T-cell (primary cell): ENCODE data around the gene CRTC1. TPM values are rescaled to one million over a fixed set of nuclear protein-coding genes. Genes with fewer than 3 reads are reported as not detected.

Experiments used
- ATAC-seq, 4 experiments: fragments of 200-7000 bp in 3 of 4; fragments of 150-1000 bp in 1 of 4; cut with Tn5 transposase; replicated peaks in 1 of 4; 1 replicate in 3 of 4; 2 replicates in 1 of 4; pipeline ENCODE4 v1.10.0; 2021; ENCODE audit warnings: moderate library complexity in 3 of 4, mild to moderate bottlenecking in 2 of 4, moderate number of reproducible peaks in 1 of 4
- CTCF ChIA-PET, 2 donors: fragments of 300-600 bp; sonication (Branson Sonifier 250); formaldehyde crosslinking; loops; one replicate each; lab custom pipeline; 2022; ENCODE audit warnings: antibody characterized with exemption in 2 of 2; lab: Charles Lee
- POLR2A ChIA-PET, 2 donors: fragments of 300-600 bp; sonication (Branson Sonifier 250); formaldehyde crosslinking; loops; one replicate each; lab custom pipeline; 2022; ENCODE audit warnings: antibody characterized with exemption in 2 of 2; lab: Charles Lee
- DNase-seq, 35 experiments: peaks; one replicate each; pipeline versions ENCODE4 v3.0.0 to v3.0.0-alpha.2; 2013 to 2023
- H3K27ac ChIP-seq: one replicate; pipeline ENCODE4 v1.5.1; 2013; ENCODE audit warnings: low read length
- H3K27me3 ChIP-seq, 2 experiments: replicated peaks in 1 of 2; 1 replicate in 1 of 2; 2 replicates in 1 of 2; pipeline versions ENCODE4 v1.6.1 to v1.7.0; 2013; ENCODE audit warnings: low read length in 1 of 2, mixed read lengths in 1 of 2; ENCODE audit not compliant: control insufficient read depth in 2 of 2, insufficient read depth in 2 of 2; ENCODE audit errors: extremely low read depth in 1 of 2
- H3K36me3 ChIP-seq, 2 donors: 1 replicate in 1 of 2; 2 replicates in 1 of 2; pipeline versions ENCODE4 v1.6.1 to v1.7.0; 2013; ENCODE audit warnings: low read length in 1 of 2; ENCODE audit not compliant: control insufficient read depth in 2 of 2, insufficient read depth in 1 of 2; ENCODE audit errors: extremely low read depth in 1 of 2
- H3K4me1 ChIP-seq, 2 experiments: 1 replicate in 1 of 2; 2 replicates in 1 of 2; pipeline versions ENCODE4 v1.6.1 to v1.7.0; 2013; ENCODE audit warnings: low read length in 2 of 2, mixed read lengths in 1 of 2; ENCODE audit not compliant: insufficient read depth in 2 of 2, control insufficient read depth in 1 of 2; ENCODE audit errors: extremely low read depth in 1 of 2
- H3K4me3 ChIP-seq, 2 donors: 1 replicate in 1 of 2; 2 replicates in 1 of 2; pipeline versions ENCODE4 v1.5.1 to v1.7.0; 2013; ENCODE audit warnings: mild to moderate bottlenecking in 2 of 2, low read length in 1 of 2, moderate library complexity in 1 of 2; ENCODE audit not compliant: control insufficient read depth in 1 of 2; ENCODE audit errors: extremely low read depth in 1 of 2
- H3K9me3 ChIP-seq: 2 replicates; pipeline ENCODE4 v1.7.0; 2013
- H3K27ac Mint-ChIP-seq, 2 donors: one replicate each; pipeline ENCODE4 v1.8.0; 2020 to 2021; ENCODE audit warnings: mild to moderate bottlenecking in 2 of 2, mixed read lengths in 2 of 2
- H3K27me3 Mint-ChIP-seq, 2 donors: one replicate each; pipeline ENCODE4 v1.8.0; 2021 to 2022; ENCODE audit warnings: mixed read lengths in 2 of 2
- H3K36me3 Mint-ChIP-seq: one replicate; pipeline ENCODE4 v1.8.0; 2021; ENCODE audit warnings: mixed read lengths
- H3K4me1 Mint-ChIP-seq, 3 donors: one replicate each; pipeline ENCODE4 v1.8.0; 2020 to 2022; ENCODE audit warnings: mixed read lengths in 3 of 3, mild to moderate bottlenecking in 1 of 3
- H3K4me3 Mint-ChIP-seq, 3 donors: one replicate each; pipeline ENCODE4 v1.8.0; 2020 to 2022; ENCODE audit warnings: mild to moderate bottlenecking in 3 of 3, mixed read lengths in 3 of 3, moderate library complexity in 3 of 3
- H3K9me3 Mint-ChIP-seq, 3 donors: one replicate each; pipeline ENCODE4 v1.8.0; 2020 to 2022; ENCODE audit warnings: mixed read lengths in 3 of 3
- WGBS: methylation state at CpG from one replicate; pipeline ENCODE4 v1.1.5; 2013; ENCODE audit warnings: missing lambda C conversion rate; ENCODE audit not compliant: insufficient coverage; 5-methylcytosine and 5-hydroxymethylcytosine counted together
- total RNA-seq, 35 experiments: library from RNA in 6 of 35; stranded (reverse) in 6 of 35; fragments of 120-200 nt in 1 of 35; gene quantifications; one replicate each; pipeline versions ENCODE4 v1.2.1 to v1.2.4 and lab custom pipeline; 2013 to 2026

Gene CRTC1
- total RNA-seq, 5 donors from 2014 or later (not counting 1 experiment from before 2014, with no cell fraction given) = 19.6 to 26.9 (median 25.0) TPM

GRCh38 chr19:18792661-18793060 lies 109.2 kb downstream of the CRTC1 start:
- Histone ChIP-seq H3K4me1 (peaks cover 3 to 33% of the 10 kb centered on the region in 2 experiments), H3K27me3 (peaks cover 5 to 95% of the 10 kb centered on the region in 2 experiments), H3K4me3 (no peak overlapping the region), H3K27ac (no peak overlapping the region), H3K9me3 (no peaks in the 10 kb centered on the region), H3K36me3 (no peaks in the 10 kb centered on the region)
- 68% methylated on average over 2 of the region's 3 CpGs for WGBS
- DNase-seq (no peak), ATAC-seq (no peak)
- Mint-ChIP-seq H3K4me1 (peaks cover 20 to 29% (median 28%) of the 10 kb centered on the region in 3 donors), H3K36me3 (no peaks in the 10 kb centered on the region), H3K4me3 (no peak overlapping the region), H3K9me3 (no peaks in the 10 kb centered on the region), H3K27ac (no peak overlapping the region), H3K27me3 (peaks cover 54 to 76% of the 10 kb centered on the region in 2 donors)
- ChIA-PET POLR2A (no interaction called here), CTCF (interaction anchor here in 1 of 2 donors (0.6 kb wide), 1 partner anchor 404 kb away, joined by 8 read pairs; no protein-coding TSS in a partner anchor)

- H3K36me3 ChIP-seq = no peaks in the 10 kb centered on the region
- H3K4me1 ChIP-seq = peaks cover 3 to 27% of the 10 kb centered on the region in 2 experiments
- H3K9me3 ChIP-seq = no peaks in the 10 kb centered on the region
- ChIA-PET POLR2A (no interaction called here), CTCF (interaction anchor here in 1 of 2 donors (0.6 kb wide), 1 partner anchor 405 kb away, joined by 8 read pairs; no protein-coding TSS in a partner anchor)
- H3K27ac ChIP-seq = no peak overlapping the region
- H3K27ac Mint-ChIP-seq = no peak overlapping the region
- no peaks in the 10 kb centered on the region for H3K36me3 Mint-ChIP-seq
- DNase-seq = no peak
- peaks cover 5 to 95% of the 10 kb centered on the region in 2 experiments for H3K27me3 ChIP-seq
- ATAC-seq = no peak
- H3K4me3 Mint-ChIP-seq = no peak overlapping the region
- peaks cover 49 to 74% of the 10 kb centered on the region in 2 donors for H3K27me3 Mint-ChIP-seq
- 70% methylated on average over 10 of the region's 13 CpGs for WGBS
- H3K4me3 ChIP-seq = no peak overlapping the region
- H3K4me1 Mint-ChIP-seq = peaks cover 16 to 24% (median 22%) of the 10 kb centered on the region in 3 donors
- no peaks in the 10 kb centered on the region for H3K9me3 Mint-ChIP-seq
Measured at GRCh38 chr19:18793144-18794028, 109.9 kb downstream of the CRTC1 start.

- ATAC-seq (no peak), DNase-seq (no peak)
- Mint-ChIP-seq H3K27ac (no peak overlapping the region), H3K4me1 (peaks cover 13 to 21% (median 18%) of the 10 kb centered on the region in 3 donors), H3K27me3 (peaks cover 49 to 71% of the 10 kb centered on the region in 2 donors), H3K36me3 (no peaks in the 10 kb centered on the region), H3K9me3 (no peaks in the 10 kb centered on the region), H3K4me3 (no peak overlapping the region)
- ChIA-PET POLR2A (no interaction called here), CTCF (no interaction called here)
- Histone ChIP-seq H3K4me3 (no peak overlapping the region), H3K27me3 (peaks cover 5 to 96% of the 10 kb centered on the region in 2 experiments), H3K9me3 (no peaks in the 10 kb centered on the region), H3K36me3 (no peaks in the 10 kb centered on the region), H3K27ac (no peak overlapping the region), H3K4me1 (peaks cover 3 to 22% of the 10 kb centered on the region in 2 experiments)
- 20% methylated on average over 1 of the region's 5 CpGs for WGBS
Measured at GRCh38 chr19:18794029-18794313, 110.5 kb downstream of the CRTC1 start.

- Histone ChIP-seq H3K4me1 (peaks cover under 1 to 15% of the 10 kb centered on the region in 2 experiments), H3K9me3 (no peaks in the 10 kb centered on the region), H3K4me3 (no peak overlapping the region), H3K27me3 (peaks cover 5 to 91% of the 10 kb centered on the region in 2 experiments), H3K27ac (no peak overlapping the region), H3K36me3 (no peaks in the 10 kb centered on the region)
- Mint-ChIP-seq H3K4me3 (no peak overlapping the region), H3K9me3 (no peaks in the 10 kb centered on the region), H3K4me1 (peaks cover 9 to 14% (median 11%) of the 10 kb centered on the region in 3 donors), H3K27ac (no peak overlapping the region), H3K27me3 (peaks cover 45 to 64% of the 10 kb centered on the region in 2 donors), H3K36me3 (no peaks in the 10 kb centered on the region)
- ChIA-PET CTCF (no interaction called here), POLR2A (no interaction called here)
- ATAC-seq (no peak), DNase-seq (no peak)
- 100% methylated on average over 4 of the region's 6 CpGs for whole genome bisulfite sequencing
Measured at GRCh38 chr19:18794692-18795091, 111.2 kb downstream of the CRTC1 start.

GRCh38 chr19:18795540-18795939 lies 112.1 kb downstream of the CRTC1 start:
- Mint-ChIP-seq H3K4me1 (peaks cover 3 to 5% (median 4%) of the 10 kb centered on the region in 3 donors), H3K4me3 (no peak overlapping the region), H3K9me3 (no peaks in the 10 kb centered on the region), H3K27me3 (peaks cover 39 to 57% of the 10 kb centered on the region in 2 donors), H3K27ac (no peak overlapping the region), H3K36me3 (no peaks in the 10 kb centered on the region)
- WGBS = 8% methylated on average over 20 of the region's 21 CpGs
- CTCF ChIA-PET = no interaction called here
- POLR2A ChIA-PET = interaction anchor here in 1 of 2 donors (0.6 kb wide), 1 partner anchor 182 kb away, joined by 8 read pairs; no protein-coding TSS in a partner anchor
- ATAC-seq = no peak
- H3K36me3 ChIP-seq = no peaks in the 10 kb centered on the region
- H3K27ac ChIP-seq = no peak overlapping the region
- H3K4me3 ChIP-seq = no peak overlapping the region
- peaks cover 5 to 86% of the 10 kb centered on the region in 2 experiments for H3K27me3 ChIP-seq
- H3K4me1 ChIP-seq = peaks cover 0 to 7% of the 10 kb centered on the region in 2 experiments
- no peaks in the 10 kb centered on the region for H3K9me3 ChIP-seq
- no peak for DNase-seq

- H3K9me3 ChIP-seq = no peaks in the 10 kb centered on the region
- H3K4me1 ChIP-seq = peaks cover 0 to 2% of the 10 kb centered on the region in 2 experiments
- no peak for ATAC-seq
- H3K27me3 ChIP-seq = peaks cover 5 to 86% of the 10 kb centered on the region in 2 experiments
- ChIA-PET CTCF (interaction anchor here in 1 of 2 donors (0.6 kb wide), 1 partner anchor 302 kb away, joined by 4 read pairs; no protein-coding TSS in a partner anchor), POLR2A (no interaction called here)
- H3K9me3 Mint-ChIP-seq = no peaks in the 10 kb centered on the region
- no peak for DNase-seq
- peaks cover 0 to 2% (median 0%) of the 10 kb centered on the region in 3 donors for H3K4me1 Mint-ChIP-seq
- H3K27ac ChIP-seq = no peak overlapping the region
- no peak overlapping the region for H3K27ac Mint-ChIP-seq
- H3K36me3 Mint-ChIP-seq = no peaks in the 10 kb centered on the region
- H3K27me3 Mint-ChIP-seq = peaks cover 34 to 55% of the 10 kb centered on the region in 2 donors
- WGBS = no CpG with 5 or more reads among the region's 2 CpGs
- H3K4me3 ChIP-seq = no peak overlapping the region
- H3K4me3 Mint-ChIP-seq = no peak overlapping the region
- no peaks in the 10 kb centered on the region for H3K36me3 ChIP-seq
Measured at GRCh38 chr19:18796239-18796638, 112.8 kb downstream of the CRTC1 start.
